HG03139 (cell line): Measurements from ENCODE around the gene BAK1.

Experiments used
- ATAC-seq: cut with Tn5 transposase; IDR thresholded peaks from one replicate; pipeline ENCODE4 v1.9.1; 2021; ENCODE audit not compliant: unreplicated experiment

BAK1 gene

GRCh38 chr6:33579828-33580714, at the start of gene BAK1:
BAK1 (minus strand) TSS chr6:33580276; CDS start chr6:33577604, 2,672 bp downstream.
- ATAC-seq: peak; percentile 75

- no peak for ATAC-seq
Observed at GRCh38 chr6:33628401-33628964, 48.4 kb upstream of the BAK1 start.

- ATAC-seq: no peak
Observed at GRCh38 chr6:33627876-33628275, 47.8 kb upstream of the BAK1 start.

GRCh38 chr6:33624856-33625255, 44.8 kb upstream of the BAK1 start:
- ATAC-seq: no peak

GRCh38 chr6:33623895-33624381, 43.9 kb upstream of the BAK1 start:
- no peak for ATAC-seq

GRCh38 chr6:33622456-33623431, 42.7 kb upstream of the BAK1 start:
- no peak for ATAC-seq

GRCh38 chr6:33621711-33622388, 41.8 kb upstream of the BAK1 start:
- ATAC-seq: no peak

GRCh38 chr6:33620856-33621710, 41.0 kb upstream of the BAK1 start, which contains the start of gene ITPR3:
ITPR3 (plus strand) TSS chr6:33621322; CDS start chr6:33621603, 281 bp downstream.
- peak; percentile 58 for ATAC-seq

GRCh38 chr6:33620158-33620855, 40.2 kb upstream of the BAK1 start:
- ATAC-seq: no peak

GRCh38 chr6:33619166-33619840, 39.2 kb upstream of the BAK1 start:
- no peak for ATAC-seq

GRCh38 chr6:33616913-33617312, 36.8 kb upstream of the BAK1 start:
- no peak for ATAC-seq

- no peak for ATAC-seq
Observed at GRCh38 chr6:33616113-33616512, 36.0 kb upstream of the BAK1 start.

GRCh38 chr6:33613795-33614168, 33.7 kb upstream of the BAK1 start:
- no peak for ATAC-seq

- ATAC-seq: no peak
Observed at GRCh38 chr6:33613146-33613794, 33.2 kb upstream of the BAK1 start.

- ATAC-seq: no peak
Observed at GRCh38 chr6:33610779-33611732, 31.0 kb upstream of the BAK1 start.

GRCh38 chr6:33610067-33610466, 30.0 kb upstream of the BAK1 start:
- no peak for ATAC-seq

- no peak for ATAC-seq
Observed at GRCh38 chr6:33609528-33609927, 29.5 kb upstream of the BAK1 start.
